Fibroblast of lung (primary cell): ENCODE measurements around the gene SDR39U1. TPM values are rescaled to one million over a fixed set of nuclear protein-coding genes. Genes with fewer than 3 reads are reported as not detected.

Experiments
- DNase-seq, 2 donors: peaks; one replicate each; pipeline versions ENCODE4 v3.0.0 to v3.0.0-alpha.2; 2010; ENCODE audit warnings: low read depth in 2 of 2
- H2AFZ ChIP-seq: 2 replicates; pipeline ENCODE4 v1.5.1; 2012; ENCODE audit warnings: low read length, control low read depth, inconsistent platforms
- H3K27ac ChIP-seq: 2 replicates; pipeline ENCODE4 v1.5.1; 2011; ENCODE audit warnings: low read length, control low read depth; ENCODE audit not compliant: insufficient read depth
- H3K27me3 ChIP-seq: 2 replicates; pipeline ENCODE4 v1.5.1; 2011; ENCODE audit warnings: mild to moderate bottlenecking, low read length; ENCODE audit not compliant: control insufficient read depth, insufficient read depth
- H3K36me3 ChIP-seq: 2 replicates; pipeline ENCODE4 v1.5.1; 2011; ENCODE audit warnings: low read length; ENCODE audit not compliant: control insufficient read depth, insufficient read depth
- H3K4me1 ChIP-seq: 2 replicates; pipeline ENCODE4 v1.5.1; 2011; ENCODE audit warnings: low read length; ENCODE audit not compliant: control insufficient read depth, insufficient read depth; ENCODE audit errors: extremely low read depth
- H3K4me2 ChIP-seq: 2 replicates; pipeline ENCODE4 v1.5.1; 2011; ENCODE audit warnings: low read length, control low read depth; ENCODE audit not compliant: insufficient read depth; ENCODE audit errors: extremely low read depth
- H3K4me3 ChIP-seq, 4 experiments: fragments of 200-600 bp in 1 of 4; sonication (generic) in 1 of 4; replicated peaks in 1 of 4; 2 replicates each; pipeline ENCODE4 v1.5.1; 2011 to 2016; ENCODE audit warnings: low read length in 4 of 4, low read depth in 3 of 4, mild to moderate bottlenecking in 3 of 4, control low read depth in 2 of 4, inconsistent platforms in 1 of 4, mixed read lengths in 1 of 4; ENCODE audit not compliant: insufficient read depth in 1 of 4; ENCODE audit errors: control extremely low read depth in 1 of 4
- H3K79me2 ChIP-seq: 2 replicates; pipeline ENCODE4 v1.5.1; 2012; ENCODE audit warnings: mild to moderate bottlenecking, low read length, inconsistent platforms; ENCODE audit not compliant: control insufficient read depth, insufficient read depth
- H3K9ac ChIP-seq: 2 replicates; pipeline ENCODE4 v1.5.1; 2011; ENCODE audit warnings: mild to moderate bottlenecking, low read length, control low read depth; ENCODE audit not compliant: insufficient read depth
- H3K9me3 ChIP-seq: 2 replicates; pipeline ENCODE4 v1.5.1; 2012; ENCODE audit warnings: low read depth, low read length; ENCODE audit not compliant: control insufficient read depth, insufficient read depth
- H4K20me1 ChIP-seq: 2 replicates; pipeline ENCODE4 v1.5.1; 2011; ENCODE audit warnings: low read length; ENCODE audit not compliant: control insufficient read depth, insufficient read depth; ENCODE audit errors: extremely low read depth
- CTCF ChIP-seq, 2 donors: IDR thresholded peaks in 1 of 2; conservative IDR thresholded peaks in 1 of 2; 1 replicate in 1 of 2; 2 replicates in 1 of 2; pipeline ENCODE4 v1.5.1; 2011 to 2012; ENCODE audit warnings: low read length in 2 of 2, control low read depth in 1 of 2, inconsistent platforms in 1 of 2, low read depth in 1 of 2, mild to moderate bottlenecking in 1 of 2
- EZH2 ChIP-seq: IDR thresholded peaks from 2 replicates; pipeline ENCODE4 v1.5.1; 2012; ENCODE audit warnings: low read length, control low read depth, mild to moderate bottlenecking; ENCODE audit errors: missing control alignments
- polyA plus RNA-seq, 2 donors: library from polyadenylated mRNA; depleted of rRNA in 1 of 2; stranded (reverse) in 1 of 2; unstranded in 1 of 2; fragments of >200 nt; gene quantifications; 2 replicates each; pipeline ENCODE4 v1.2.1, GENCODE V29; 2011 to 2012; ENCODE audit warnings: missing spikeins in 1 of 2
- total RNA-seq: library from RNA; depleted of rRNA; stranded (reverse); fragments of >200 nt; gene quantifications from 2 replicates; pipeline ENCODE4 v1.2.1, GENCODE V29; 2014

SDR39U1 gene
- total and polyA plus RNA-seq, 2 donors (not counting 1 experiment from before 2014, with no cell fraction given) = 9.9 to 24.7 TPM

GRCh38 chr14:24407608-24408325, 34.8 kb downstream of the SDR39U1 start:
- no peaks in the 10 kb centered on the region for H3K36me3 ChIP-seq
- TF ChIP-seq CTCF (conservative IDR thresholded peaks at IDR 0.05 in 1 of 2, IDR thresholded peaks at IDR 0.05 in 1 of 2; ENCODE audit: low read depth in 1 of 2, low read length in 2 of 2) (no peak), EZH2 (no peak)
- no peaks in the 10 kb centered on the region for H4K20me1 ChIP-seq
- H3K27me3 ChIP-seq = no peaks in the 10 kb centered on the region
- no peak for DNase-seq
- H3K27ac ChIP-seq = no peak overlapping the region
- no peak overlapping the region for H2AFZ ChIP-seq
- H3K9me3 ChIP-seq = no peaks in the 10 kb centered on the region
- H3K4me2 ChIP-seq = no peak overlapping the region
- no peaks in the 10 kb centered on the region for H3K79me2 ChIP-seq
- H3K4me3 ChIP-seq = no peak overlapping the region
- peaks cover 7% of the 10 kb centered on the region for H3K4me1 ChIP-seq
- no peak overlapping the region for H3K9ac ChIP-seq

- TF ChIP-seq CTCF (conservative IDR thresholded peaks at IDR 0.05 in 1 of 2, IDR thresholded peaks at IDR 0.05 in 1 of 2; ENCODE audit: low read depth in 1 of 2, low read length in 2 of 2) = no peak
- no peak for TF ChIP-seq EZH2
- Histone ChIP-seq H3K9me3 (no peaks in the 10 kb centered on the region), H3K27me3 (no peaks in the 10 kb centered on the region), H3K4me3 (no peak overlapping the region), H3K9ac (no peak overlapping the region), H3K79me2 (no peaks in the 10 kb centered on the region), H4K20me1 (no peaks in the 10 kb centered on the region), H2AFZ (no peak overlapping the region), H3K27ac (no peak overlapping the region), H3K4me1 (peaks cover 7% of the 10 kb centered on the region), H3K4me2 (no peak overlapping the region), H3K36me3 (no peaks in the 10 kb centered on the region)
- DNase-seq = no peak
Observed at GRCh38 chr14:24406416-24406815, 36.2 kb downstream of the SDR39U1 start.

- Histone ChIP-seq H3K27ac (no peak overlapping the region), H4K20me1 (no peaks in the 10 kb centered on the region), H3K27me3 (no peaks in the 10 kb centered on the region), H3K79me2 (no peaks in the 10 kb centered on the region), H3K4me2 (no peak overlapping the region), H3K9me3 (no peaks in the 10 kb centered on the region), H3K4me3 (no peak overlapping the region), H3K9ac (no peak overlapping the region), H3K36me3 (no peaks in the 10 kb centered on the region), H3K4me1 (peaks cover 7% of the 10 kb centered on the region), H2AFZ (no peak overlapping the region)
- DNase-seq = no peak
- TF ChIP-seq EZH2 (no peak), CTCF (conservative IDR thresholded peaks at IDR 0.05 in 1 of 2, IDR thresholded peaks at IDR 0.05 in 1 of 2; ENCODE audit: low read depth in 1 of 2, low read length in 2 of 2) (no peak)
Observed at GRCh38 chr14:24404814-24405213, 37.8 kb downstream of the SDR39U1 start.
